ENCODE measurements around the gene DPYD.

DNA sequence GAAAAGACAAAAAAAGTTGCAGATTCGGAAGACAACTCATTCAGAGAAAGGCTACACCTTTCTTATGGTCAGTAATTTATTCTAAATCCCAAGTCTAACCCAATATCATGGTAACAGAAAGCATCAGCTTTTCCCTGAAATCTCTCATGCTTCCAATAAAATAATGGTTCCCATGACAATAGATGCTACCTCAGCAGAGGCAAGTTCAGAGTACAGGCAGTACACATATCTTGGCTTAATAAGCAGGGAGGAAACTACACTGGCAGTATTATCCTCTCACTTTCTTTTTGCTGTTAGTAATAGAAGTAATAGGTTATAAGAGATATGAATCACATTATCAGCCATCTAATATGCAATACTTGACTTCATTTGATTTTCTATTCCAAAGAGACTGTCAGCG, 137.1 kb downstream of the DPYD start:
- TF ChIP-seq POLR2A (IDR thresholded peaks at IDR 0.05; ENCODE audit: low read length), result no peak
- no peak for TF ChIP-seq GATA1 (IDR thresholded peaks at IDR 0.05; ENCODE audit: low read depth, low read length)
